ENCODE results near the gene KRTCAP3. TPM values are rescaled to one million over a fixed set of nuclear protein-coding genes. Genes with fewer than 3 reads are reported as not detected.

Gene KRTCAP3
- total RNA-seq, 4 donors from 2014 or later = 3.6 to 18.1 TPM; not detected in 2

DNA sequence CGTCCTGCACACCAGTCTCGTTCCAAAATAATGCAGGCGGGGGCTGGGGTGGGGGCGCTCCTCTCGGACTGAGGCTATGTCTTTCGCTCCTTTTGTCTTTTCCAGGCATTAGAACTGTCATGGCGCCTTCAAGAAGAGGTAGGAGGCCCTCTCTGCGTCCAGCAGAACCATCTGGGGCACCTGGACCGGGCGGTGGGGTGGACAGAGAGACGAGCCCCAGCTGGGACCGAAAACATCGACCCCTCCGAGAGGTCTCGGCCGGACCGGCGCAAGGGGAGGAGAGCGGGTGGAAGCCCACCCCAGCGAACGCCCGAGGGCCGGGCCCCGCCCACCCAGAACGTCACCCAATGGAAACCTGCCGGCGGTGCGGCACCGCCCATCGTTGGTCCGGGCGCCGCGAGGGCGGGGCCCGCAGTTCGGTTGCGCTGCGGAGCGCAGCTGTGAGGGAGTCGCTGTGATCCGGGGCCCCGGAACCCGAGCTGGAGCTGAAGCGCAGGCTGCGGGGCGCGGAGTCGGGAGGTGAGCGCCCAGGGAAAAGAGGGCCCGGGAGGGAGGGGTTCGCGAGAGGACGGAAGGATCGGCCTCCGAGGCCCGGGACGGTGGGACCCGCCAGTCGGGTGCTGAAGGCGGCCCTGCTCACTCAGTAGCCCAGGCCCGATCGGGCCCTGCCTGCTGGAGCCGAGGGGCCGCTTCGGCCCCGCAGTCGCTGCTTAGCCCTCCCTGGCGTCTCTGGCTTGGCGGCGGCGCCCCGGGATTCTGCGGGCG lies 13.8 kb upstream of the KRTCAP3 start, which contains the start of gene NRBP1:
Gene NRBP1 (plus strand): TSS at position 419 of the 765 bp plus-strand sequence. CDS start 4,643 bp downstream, outside the sequence.
- no peaks in the 10 kb centered on the region for H3K9me3 ChIP-seq
- peaks cover 0 to 44% (median 19%) of the 10 kb centered on the region in 4 donors for H3K4me1 ChIP-seq
- TF ChIP-seq EP300 (IDR thresholded peaks at IDR 0.05) (peak; percentile 61 to 97), POLR2A (IDR thresholded peaks at IDR 0.05) (peak; percentile 68 to 91)
- TF ChIP-seq, protein P1, sequence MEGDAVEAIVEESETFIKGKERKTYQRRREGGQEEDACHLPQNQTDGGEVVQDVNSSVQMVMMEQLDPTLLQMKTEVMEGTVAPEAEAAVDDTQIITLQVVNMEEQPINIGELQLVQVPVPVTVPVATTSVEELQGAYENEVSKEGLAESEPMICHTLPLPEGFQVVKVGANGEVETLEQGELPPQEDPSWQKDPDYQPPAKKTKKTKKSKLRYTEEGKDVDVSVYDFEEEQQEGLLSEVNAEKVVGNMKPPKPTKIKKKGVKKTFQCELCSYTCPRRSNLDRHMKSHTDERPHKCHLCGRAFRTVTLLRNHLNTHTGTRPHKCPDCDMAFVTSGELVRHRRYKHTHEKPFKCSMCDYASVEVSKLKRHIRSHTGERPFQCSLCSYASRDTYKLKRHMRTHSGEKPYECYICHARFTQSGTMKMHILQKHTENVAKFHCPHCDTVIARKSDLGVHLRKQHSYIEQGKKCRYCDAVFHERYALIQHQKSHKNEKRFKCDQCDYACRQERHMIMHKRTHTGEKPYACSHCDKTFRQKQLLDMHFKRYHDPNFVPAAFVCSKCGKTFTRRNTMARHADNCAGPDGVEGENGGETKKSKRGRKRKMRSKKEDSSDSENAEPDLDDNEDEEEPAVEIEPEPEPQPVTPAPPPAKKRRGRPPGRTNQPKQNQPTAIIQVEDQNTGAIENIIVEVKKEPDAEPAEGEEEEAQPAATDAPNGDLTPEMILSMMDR (IDR thresholded peaks at IDR 0.05) = peak in 1 of 5 experiments; percentile 14
- H3K27ac ChIP-seq = peak within 1 kb of the TSS; percentile 95 to 99 (median 98)
- H3K4me3 ChIP-seq = peak within 1 kb of the TSS; percentile 85 to 98 (median 93)
- no peaks in the 10 kb centered on the region for H3K27me3 ChIP-seq
- peaks cover 0 to 5% (median 3%) of the 10 kb centered on the region in 3 donors for H3K36me3 ChIP-seq
- 0 to 1% methylated on average over 53 to 64 of the region's 75 CpGs for WGBS, 2 donors
- DNase-seq (ENCODE audit: low spot score in 2 of 2) = peak; percentile 83 to 89

DNA sequence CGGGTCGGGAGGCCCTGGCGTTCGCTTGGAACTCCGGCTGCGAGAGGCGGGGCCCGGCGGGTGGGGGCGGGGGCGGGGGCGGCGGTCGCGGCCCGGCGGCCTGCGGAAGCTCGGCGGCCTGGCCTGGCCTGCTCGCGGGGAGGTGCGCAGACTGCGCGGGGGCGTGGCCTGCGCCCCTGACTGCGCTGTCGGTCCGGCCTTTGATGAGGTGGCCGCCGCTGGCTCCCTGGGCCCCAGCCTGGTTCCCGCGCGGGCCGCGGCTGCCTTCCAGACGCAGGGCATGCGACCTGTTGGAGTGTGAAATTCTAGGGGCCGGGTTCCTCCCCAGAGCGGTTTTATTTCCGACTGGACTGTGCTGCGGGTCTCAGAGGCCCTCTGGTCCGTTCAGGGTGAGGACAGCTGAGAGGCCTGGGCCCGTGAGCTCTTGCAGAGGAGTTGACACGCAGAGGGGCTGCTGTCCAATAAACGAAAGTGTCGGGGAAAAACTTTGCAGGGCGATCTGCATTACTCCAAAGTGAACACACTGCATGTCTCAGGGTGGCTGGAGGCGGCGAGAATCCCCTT lies 13.1 kb upstream of the KRTCAP3 start:
- Histone ChIP-seq H3K9me3 (no peaks in the 10 kb centered on the region), H3K27me3 (no peaks in the 10 kb centered on the region), H3K4me3 (peak overlapping the region; percentile 85 to 98 (median 93)), H3K36me3 (peaks cover 0 to 11% (median 10%) of the 10 kb centered on the region in 3 donors), H3K27ac (peak overlapping the region; percentile 95 to 99 (median 98)), H3K4me1 (peaks cover 0 to 44% (median 19%) of the 10 kb centered on the region in 4 donors)
- WGBS, 2 donors = 0% methylated on average over 19 to 25 of the region's 51 CpGs
- peak; percentile 27 to 54 for DNase-seq (ENCODE audit: low spot score in 2 of 2)
- TF ChIP-seq POLR2A (IDR thresholded peaks at IDR 0.05) = no peak

DNA sequence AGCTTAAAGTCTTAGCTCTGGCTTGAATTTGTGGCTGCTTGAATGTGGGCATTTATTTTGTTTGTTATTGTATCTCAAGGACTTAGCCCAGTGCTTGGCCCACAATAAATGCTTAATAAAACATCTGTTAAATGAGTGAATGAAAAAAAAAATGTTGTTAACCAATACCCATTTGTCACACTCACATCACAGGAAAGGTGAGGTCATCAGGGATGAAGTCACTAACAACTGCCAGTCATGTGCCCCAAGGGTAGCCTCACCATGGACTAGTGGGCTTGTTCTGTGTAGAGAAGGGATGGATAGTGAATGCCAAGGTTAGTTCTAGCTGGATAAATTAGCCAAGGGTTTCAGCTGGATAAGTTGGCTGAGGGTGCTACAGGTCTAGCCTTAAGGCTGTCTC lies 10.8 kb upstream of the KRTCAP3 start:
- H3K27ac ChIP-seq = peak overlapping the region in 1 of 4 donors; percentile 4
- H3K27me3 ChIP-seq = no peaks in the 10 kb centered on the region
- H3K4me1 ChIP-seq = peaks cover 0 to 44% (median 19%) of the 10 kb centered on the region in 4 donors
- peaks cover 0 to 35% (median 32%) of the 10 kb centered on the region in 3 donors for H3K36me3 ChIP-seq
- no peak for DNase-seq (ENCODE audit: low spot score in 2 of 2)
- H3K9me3 ChIP-seq = no peaks in the 10 kb centered on the region
- no peak for TF ChIP-seq EP300 (IDR thresholded peaks at IDR 0.05)
- TF ChIP-seq, protein P1 (IDR thresholded peaks at IDR 0.05) = no peak
- TF ChIP-seq POLR2A (IDR thresholded peaks at IDR 0.05) = no peak
- H3K4me3 ChIP-seq = no peak overlapping the region

DNA sequence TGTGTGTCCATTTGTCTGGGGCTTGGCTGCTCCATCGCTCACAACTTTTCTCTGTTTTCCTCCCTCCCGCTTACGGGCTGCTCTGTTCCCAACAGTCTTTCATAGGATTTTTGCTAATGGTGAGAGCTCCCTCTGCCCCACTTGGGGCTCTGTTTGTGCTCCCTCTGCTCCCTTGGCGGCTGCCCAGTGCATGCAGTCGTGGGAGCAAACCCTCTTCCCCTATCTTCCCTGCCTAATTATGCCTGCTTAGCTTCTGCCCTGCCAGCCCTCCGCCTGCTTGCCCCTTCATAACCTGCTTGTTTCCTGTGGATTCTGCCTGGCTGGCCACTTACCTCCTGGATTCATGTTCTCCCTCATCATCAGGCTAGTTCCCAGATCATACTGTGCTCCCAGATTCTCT lies 6.6 kb upstream of the KRTCAP3 start:
- Histone ChIP-seq H3K27me3 (no peaks in the 10 kb centered on the region), H3K9me3 (no peaks in the 10 kb centered on the region), H3K4me1 (peaks cover 0 to 27% (median 6%) of the 10 kb centered on the region in 4 donors), H3K4me3 (no peak overlapping the region), H3K36me3 (peaks cover 0 to 77% (median 57%) of the 10 kb centered on the region in 3 donors), H3K27ac (no peak overlapping the region)
- WGBS, 2 donors = 82 to 91% methylated on average over 6 of the region's 6 CpGs
- no peak for DNase-seq (ENCODE audit: low spot score in 2 of 2)
- TF ChIP-seq, protein P1 (IDR thresholded peaks at IDR 0.05) = no peak
- TF ChIP-seq POLR2A (IDR thresholded peaks at IDR 0.05) (no peak), EP300 (IDR thresholded peaks at IDR 0.05) (no peak)

DNA sequence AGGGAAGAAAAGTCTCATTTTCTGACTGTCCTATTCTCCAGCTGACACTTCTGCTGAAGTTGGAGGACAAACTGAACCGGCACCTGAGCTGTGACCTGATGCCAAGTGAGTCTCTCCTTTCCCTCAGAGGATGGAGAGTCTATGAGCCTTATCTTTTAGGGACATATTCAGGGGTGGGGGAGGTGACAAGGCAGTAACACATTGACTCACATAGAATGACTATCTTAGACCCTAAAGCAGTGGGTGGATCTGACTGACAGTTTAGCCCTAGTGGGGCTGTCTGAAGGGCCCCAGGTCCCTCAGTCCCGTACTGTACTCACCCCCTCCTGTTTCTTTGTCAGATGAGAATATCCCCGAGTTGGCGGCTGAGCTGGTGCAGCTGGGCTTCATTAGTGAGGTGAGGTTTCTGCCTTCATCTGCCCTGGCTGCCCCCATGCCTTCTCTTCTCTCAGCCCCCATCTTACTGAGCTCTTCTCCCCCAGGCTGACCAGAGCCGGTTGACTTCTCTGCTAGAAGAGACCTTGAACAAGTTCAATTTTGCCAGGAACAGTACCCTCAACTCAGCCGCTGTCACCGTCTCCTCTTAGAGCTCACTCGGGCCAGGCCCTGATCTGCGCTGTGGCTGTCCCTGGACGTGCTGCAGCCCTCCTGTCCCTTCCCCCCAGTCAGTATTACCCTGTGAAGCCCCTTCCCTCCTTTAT lies 805 bp upstream of the KRTCAP3 start:
- no peaks in the 10 kb centered on the region for H3K27me3 ChIP-seq
- no peak overlapping the region for H3K27ac ChIP-seq
- no peak for DNase-seq (ENCODE audit: low spot score in 2 of 2)
- H3K36me3 ChIP-seq = peaks cover 0 to 96% (median 40%) of the 10 kb centered on the region in 3 donors
- no peak overlapping the region for H3K4me3 ChIP-seq
- H3K4me1 ChIP-seq = peaks cover 0 to 14% (median 0%) of the 10 kb centered on the region in 4 donors
- WGBS, 2 donors = 77 to 82% methylated on average over 10 of the region's 10 CpGs
- TF ChIP-seq POLR2A (IDR thresholded peaks at IDR 0.05) = no peak
- TF ChIP-seq, protein P1 (IDR thresholded peaks at IDR 0.05) = no peak
- TF ChIP-seq EP300 (IDR thresholded peaks at IDR 0.05) = no peak
- no peaks in the 10 kb centered on the region for H3K9me3 ChIP-seq
